Liver (tissue), 3 donors: Measurements from ENCODE around the gene RNF181.

Source experiments
- FOXA2 ChIP-seq: IDR thresholded peaks from 2 replicates; pipeline ENCODE4 v1.6.1; 2016; ENCODE audit warnings: antibody characterized with exemption
- HNF4G ChIP-seq: IDR thresholded peaks from 2 replicates; pipeline ENCODE4 v1.6.1; 2016; ENCODE audit warnings: antibody characterized with exemption
- RAD21 ChIP-seq, 2 donors: IDR thresholded peaks; 2 replicates each; pipeline ENCODE4 v1.6.1; 2016; ENCODE audit warnings: antibody characterized with exemption in 2 of 2, mild to moderate bottlenecking in 2 of 2
- SP1 ChIP-seq: IDR thresholded peaks from 2 replicates; pipeline ENCODE4 v1.6.1; 2018; ENCODE audit warnings: antibody characterized with exemption, mild to moderate bottlenecking
- YY1 ChIP-seq: IDR thresholded peaks from 2 replicates; pipeline ENCODE4 v1.6.1; 2016; ENCODE audit warnings: antibody characterized with exemption, mild to moderate bottlenecking
- TF ChIP-seq, protein P1 (sequence below): IDR thresholded peaks from 2 replicates; pipeline ENCODE4 v1.6.1; 2016; ENCODE audit warnings: antibody characterized with exemption
- TF ChIP-seq, protein P2 (sequence below): IDR thresholded peaks from 2 replicates; pipeline ENCODE4 v1.6.1; 2016; ENCODE audit warnings: antibody characterized with exemption
- TF ChIP-seq, protein P3 (sequence below): fragments of 150-350 bp; IDR thresholded peaks from 2 replicates; pipeline ENCODE4 v1.5.1; 2017; ENCODE audit warnings: improper control_type of control experiment, low read depth, low read length; ENCODE audit not compliant: missing input control
- TF ChIP-seq, protein P4 (sequence below): IDR thresholded peaks from 2 replicates; pipeline ENCODE4 v1.6.1; 2016; ENCODE audit warnings: antibody characterized with exemption, mild to moderate bottlenecking
- donor health status: healthy.
- donor health status: healthy.

DNA sequence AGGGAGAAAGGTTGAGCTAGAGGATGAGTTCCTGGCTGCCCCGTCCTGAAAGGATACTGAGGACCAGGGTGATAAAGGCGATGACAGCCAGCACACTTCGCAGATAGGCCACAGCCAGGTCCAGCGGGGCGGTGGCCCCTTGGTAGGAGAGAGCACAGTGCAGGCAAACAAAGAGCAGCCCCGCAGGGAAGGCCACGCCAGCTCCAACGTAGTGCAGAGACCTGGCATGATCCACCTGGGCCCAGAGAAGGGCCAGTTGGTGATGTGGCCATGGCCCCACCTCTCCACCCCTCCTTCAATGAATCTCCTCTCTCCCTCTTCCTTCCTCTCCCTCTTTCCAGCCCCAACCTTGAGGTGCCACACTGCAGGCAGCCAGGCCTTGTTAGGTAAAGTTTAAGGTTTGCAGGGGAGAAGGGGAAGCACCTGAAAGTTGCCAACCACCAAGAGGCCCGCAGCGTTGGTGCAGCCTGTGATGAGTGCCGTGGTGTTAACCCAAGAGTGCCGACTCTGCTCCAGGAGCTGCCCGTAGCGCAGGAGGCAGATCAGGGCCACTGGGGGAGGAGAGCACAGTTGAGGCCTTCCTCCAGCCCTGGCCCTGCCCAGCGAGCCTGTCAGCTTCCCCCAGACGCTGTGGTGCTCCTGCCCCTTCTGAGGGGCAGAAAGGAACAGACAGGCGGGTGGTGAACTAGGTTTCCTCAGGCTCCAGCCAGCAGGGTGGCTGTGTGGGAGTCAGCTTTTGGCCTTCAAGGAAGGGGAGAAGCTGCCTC lies 4.1 kb downstream of the RNF181 start:
- no peak for TF ChIP-seq YY1
- no peak for TF ChIP-seq HNF4G
- no peak for TF ChIP-seq RAD21 (IDR thresholded peaks at IDR 0.05)
- no peak for TF ChIP-seq SP1
- TF ChIP-seq, protein P1, sequence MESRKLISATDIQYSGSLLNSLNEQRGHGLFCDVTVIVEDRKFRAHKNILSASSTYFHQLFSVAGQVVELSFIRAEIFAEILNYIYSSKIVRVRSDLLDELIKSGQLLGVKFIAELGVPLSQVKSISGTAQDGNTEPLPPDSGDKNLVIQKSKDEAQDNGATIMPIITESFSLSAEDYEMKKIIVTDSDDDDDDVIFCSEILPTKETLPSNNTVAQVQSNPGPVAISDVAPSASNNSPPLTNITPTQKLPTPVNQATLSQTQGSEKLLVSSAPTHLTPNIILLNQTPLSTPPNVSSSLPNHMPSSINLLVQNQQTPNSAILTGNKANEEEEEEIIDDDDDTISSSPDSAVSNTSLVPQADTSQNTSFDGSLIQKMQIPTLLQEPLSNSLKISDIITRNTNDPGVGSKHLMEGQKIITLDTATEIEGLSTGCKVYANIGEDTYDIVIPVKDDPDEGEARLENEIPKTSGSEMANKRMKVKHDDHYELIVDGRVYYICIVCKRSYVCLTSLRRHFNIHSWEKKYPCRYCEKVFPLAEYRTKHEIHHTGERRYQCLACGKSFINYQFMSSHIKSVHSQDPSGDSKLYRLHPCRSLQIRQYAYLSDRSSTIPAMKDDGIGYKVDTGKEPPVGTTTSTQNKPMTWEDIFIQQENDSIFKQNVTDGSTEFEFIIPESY: no peak
- TF ChIP-seq, protein P2, sequence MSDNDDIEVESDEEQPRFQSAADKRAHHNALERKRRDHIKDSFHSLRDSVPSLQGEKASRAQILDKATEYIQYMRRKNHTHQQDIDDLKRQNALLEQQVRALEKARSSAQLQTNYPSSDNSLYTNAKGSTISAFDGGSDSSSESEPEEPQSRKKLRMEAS: no peak
- TF ChIP-seq, protein P3, sequence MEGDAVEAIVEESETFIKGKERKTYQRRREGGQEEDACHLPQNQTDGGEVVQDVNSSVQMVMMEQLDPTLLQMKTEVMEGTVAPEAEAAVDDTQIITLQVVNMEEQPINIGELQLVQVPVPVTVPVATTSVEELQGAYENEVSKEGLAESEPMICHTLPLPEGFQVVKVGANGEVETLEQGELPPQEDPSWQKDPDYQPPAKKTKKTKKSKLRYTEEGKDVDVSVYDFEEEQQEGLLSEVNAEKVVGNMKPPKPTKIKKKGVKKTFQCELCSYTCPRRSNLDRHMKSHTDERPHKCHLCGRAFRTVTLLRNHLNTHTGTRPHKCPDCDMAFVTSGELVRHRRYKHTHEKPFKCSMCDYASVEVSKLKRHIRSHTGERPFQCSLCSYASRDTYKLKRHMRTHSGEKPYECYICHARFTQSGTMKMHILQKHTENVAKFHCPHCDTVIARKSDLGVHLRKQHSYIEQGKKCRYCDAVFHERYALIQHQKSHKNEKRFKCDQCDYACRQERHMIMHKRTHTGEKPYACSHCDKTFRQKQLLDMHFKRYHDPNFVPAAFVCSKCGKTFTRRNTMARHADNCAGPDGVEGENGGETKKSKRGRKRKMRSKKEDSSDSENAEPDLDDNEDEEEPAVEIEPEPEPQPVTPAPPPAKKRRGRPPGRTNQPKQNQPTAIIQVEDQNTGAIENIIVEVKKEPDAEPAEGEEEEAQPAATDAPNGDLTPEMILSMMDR: no peak
- TF ChIP-seq, protein P4, sequence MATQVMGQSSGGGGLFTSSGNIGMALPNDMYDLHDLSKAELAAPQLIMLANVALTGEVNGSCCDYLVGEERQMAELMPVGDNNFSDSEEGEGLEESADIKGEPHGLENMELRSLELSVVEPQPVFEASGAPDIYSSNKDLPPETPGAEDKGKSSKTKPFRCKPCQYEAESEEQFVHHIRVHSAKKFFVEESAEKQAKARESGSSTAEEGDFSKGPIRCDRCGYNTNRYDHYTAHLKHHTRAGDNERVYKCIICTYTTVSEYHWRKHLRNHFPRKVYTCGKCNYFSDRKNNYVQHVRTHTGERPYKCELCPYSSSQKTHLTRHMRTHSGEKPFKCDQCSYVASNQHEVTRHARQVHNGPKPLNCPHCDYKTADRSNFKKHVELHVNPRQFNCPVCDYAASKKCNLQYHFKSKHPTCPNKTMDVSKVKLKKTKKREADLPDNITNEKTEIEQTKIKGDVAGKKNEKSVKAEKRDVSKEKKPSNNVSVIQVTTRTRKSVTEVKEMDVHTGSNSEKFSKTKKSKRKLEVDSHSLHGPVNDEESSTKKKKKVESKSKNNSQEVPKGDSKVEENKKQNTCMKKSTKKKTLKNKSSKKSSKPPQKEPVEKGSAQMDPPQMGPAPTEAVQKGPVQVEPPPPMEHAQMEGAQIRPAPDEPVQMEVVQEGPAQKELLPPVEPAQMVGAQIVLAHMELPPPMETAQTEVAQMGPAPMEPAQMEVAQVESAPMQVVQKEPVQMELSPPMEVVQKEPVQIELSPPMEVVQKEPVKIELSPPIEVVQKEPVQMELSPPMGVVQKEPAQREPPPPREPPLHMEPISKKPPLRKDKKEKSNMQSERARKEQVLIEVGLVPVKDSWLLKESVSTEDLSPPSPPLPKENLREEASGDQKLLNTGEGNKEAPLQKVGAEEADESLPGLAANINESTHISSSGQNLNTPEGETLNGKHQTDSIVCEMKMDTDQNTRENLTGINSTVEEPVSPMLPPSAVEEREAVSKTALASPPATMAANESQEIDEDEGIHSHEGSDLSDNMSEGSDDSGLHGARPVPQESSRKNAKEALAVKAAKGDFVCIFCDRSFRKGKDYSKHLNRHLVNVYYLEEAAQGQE: no peak
- TF ChIP-seq FOXA2: no peak
